HG03520 (cell line): ENCODE results near the gene CTNNA2.
"Not testable (repeated sequence)": the region's sequence is repeated elsewhere in the genome, so short reads cannot be mapped to it uniquely, and the experiment has no call there.

ENCODE experiments used
- ATAC-seq: cut with Tn5 transposase; IDR thresholded peaks from one replicate; pipeline ENCODE4 v1.9.1; 2021; ENCODE audit warnings: mild to moderate bottlenecking, moderate library complexity; ENCODE audit not compliant: unreplicated experiment

The CTNNA2 gene

GRCh38 chr2:80126596-80127189 lies 613.8 kb downstream of the CTNNA2 start:
- ATAC-seq, result no peak

DNA sequence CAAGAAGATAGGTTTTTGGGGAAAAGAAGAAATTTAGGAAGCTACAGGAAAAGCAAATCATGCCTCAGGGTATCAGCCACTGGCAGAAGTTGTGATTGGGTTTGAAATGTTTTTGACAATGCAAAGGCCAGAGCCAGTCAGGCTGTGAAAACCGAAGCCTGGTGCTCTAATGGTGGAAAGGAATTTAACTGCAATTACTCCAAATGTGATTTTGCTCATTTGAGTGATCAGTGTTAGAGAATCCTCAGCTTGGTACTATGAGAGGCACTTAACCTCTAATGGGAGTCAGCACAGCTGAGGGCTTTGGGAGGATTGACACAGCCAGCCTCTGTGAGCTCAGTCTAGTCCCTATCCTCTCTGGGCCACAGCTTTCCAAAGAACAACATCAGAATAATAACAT lies 615.2 kb downstream of the CTNNA2 start:
- no peak for ATAC-seq

DNA sequence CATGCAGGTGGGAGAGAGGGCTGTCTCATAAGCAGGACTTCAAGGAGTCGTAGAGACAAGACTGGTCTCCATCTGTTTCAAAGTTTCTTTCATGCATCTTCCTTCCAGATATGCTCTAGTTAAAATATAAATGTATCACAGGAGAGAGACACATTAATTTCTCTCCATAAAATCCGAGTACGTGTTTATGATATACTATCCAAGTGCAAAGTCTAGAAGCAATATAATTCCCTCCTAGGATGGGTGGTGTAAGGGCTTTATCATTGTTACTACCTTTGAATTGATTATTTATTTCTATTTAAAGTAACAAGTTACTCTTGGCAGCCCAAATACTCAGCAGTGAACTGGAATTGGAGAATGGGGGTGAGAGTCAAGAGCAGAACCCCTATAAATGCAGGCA lies 619.4 kb downstream of the CTNNA2 start:
- ATAC-seq, result no peak

GRCh38 chr2:80135001-80135400 lies 622.1 kb downstream of the CTNNA2 start:
- ATAC-seq, result no peak

- ATAC-seq, result no peak
These were observed 623.5 kb downstream of the CTNNA2 start for GRCh38 chr2:80136338-80136737.

GRCh38 chr2:80139001-80139400 lies 626.1 kb downstream of the CTNNA2 start:
- no peak for ATAC-seq

- ATAC-seq, result no peak
These were observed 628.3 kb downstream of the CTNNA2 start for GRCh38 chr2:80141007-80141726.

- ATAC-seq, result no peak
These were observed 632.6 kb downstream of the CTNNA2 start for GRCh38 chr2:80145499-80145898.

DNA sequence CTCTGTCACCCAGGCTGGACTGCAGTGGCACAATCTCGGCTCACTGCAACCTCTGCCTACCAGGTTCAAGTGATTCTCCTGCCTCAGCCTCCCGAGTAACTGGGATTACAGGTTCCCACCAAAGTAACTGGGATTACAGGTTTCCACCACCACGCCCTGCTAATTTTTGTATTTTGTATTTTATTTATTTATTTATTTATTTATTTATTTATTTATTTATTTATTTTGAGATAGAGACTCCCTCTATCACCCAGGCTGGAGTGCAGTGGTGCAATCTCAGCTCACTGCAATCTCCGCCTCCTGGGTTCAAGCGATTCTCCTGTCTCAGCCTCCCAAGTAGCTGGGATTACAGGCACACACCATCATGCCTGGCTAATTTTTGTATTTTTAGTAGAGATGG lies 633.9 kb downstream of the CTNNA2 start:
- not testable (repeated sequence) for ATAC-seq

GRCh38 chr2:80147690-80148089 lies 634.8 kb downstream of the CTNNA2 start:
- no peak for ATAC-seq

GRCh38 chr2:80148906-80149305 lies 636.1 kb downstream of the CTNNA2 start:
- ATAC-seq, result no peak

DNA sequence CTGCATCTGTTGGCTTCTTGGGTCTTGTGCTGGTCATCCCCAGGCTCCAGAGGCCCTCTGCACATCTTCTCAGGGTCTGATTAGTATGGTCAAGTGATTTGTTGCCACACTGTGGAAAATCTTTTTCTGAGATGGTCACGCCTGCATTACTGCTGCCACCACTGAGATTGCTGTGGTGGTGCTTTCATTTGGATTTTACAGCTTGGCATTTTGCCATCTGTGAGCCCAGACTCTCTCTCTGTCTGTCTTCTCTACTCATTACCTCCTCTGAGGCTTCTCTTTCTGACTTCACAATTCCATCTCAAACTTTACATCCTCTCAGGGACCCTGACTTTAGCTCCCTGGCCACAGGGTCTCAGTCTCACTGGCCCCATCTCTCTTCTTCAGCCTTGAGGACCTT lies 637.1 kb downstream of the CTNNA2 start:
- ATAC-seq, result no peak

DNA sequence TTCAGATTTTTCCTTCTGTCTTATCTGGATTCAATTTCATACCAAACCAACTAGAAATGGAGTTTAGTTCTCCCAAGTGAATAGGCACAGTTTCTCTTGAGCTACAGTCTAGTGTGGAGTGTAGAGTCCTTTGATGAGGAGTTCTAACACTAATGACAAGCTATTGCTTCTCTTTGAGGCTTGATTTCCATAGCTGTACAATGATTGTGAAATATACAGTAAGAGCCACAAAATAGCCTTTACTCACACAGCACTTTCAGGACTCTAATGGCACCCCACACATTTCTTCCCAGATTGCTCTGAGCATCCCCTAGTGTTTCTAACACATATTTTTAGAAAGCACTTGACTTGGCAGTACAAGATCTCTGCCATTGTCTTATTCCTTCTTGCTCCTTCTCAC lies 638.4 kb downstream of the CTNNA2 start:
- ATAC-seq, result no peak

DNA sequence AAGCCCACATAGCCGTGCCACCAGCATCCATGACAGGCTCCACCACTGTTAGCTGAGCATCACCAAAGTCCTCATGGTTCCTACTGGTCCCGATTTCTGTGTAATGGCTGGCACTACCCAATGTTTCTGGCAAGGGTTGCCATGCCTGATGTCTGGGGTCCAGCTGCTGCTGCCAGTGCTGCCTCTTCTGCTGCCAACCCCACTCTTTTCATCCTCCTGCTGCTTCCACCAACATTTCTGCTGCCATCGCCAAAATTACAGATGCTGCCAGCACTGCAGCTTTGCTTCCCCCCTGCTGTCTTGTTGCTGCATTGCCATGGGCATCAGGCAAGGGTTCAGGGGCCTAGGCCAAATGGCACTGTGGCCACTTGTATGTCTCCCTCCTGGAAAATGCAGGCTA lies 638.8 kb downstream of the CTNNA2 start:
- no peak for ATAC-seq

DNA sequence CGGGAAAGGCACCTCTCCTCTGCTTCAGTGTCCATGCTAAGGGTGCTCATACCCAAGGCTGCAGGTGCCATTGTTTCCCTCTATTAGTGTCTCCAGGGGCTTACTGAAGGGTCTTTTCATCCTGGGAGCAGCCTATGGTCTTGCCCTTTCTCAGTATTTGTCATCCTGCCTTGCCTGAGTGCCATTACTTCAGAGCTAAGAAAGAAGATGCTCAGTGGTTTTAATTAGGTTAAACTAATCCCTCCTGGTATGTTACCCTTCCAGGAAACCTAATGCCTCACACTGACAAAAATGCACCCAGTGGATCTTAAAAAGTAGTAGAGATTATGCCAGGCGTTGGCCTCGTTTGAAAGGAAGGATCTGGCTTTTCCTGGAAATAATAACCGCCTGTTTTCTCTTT lies 640.3 kb downstream of the CTNNA2 start:
- ATAC-seq, result no peak

DNA sequence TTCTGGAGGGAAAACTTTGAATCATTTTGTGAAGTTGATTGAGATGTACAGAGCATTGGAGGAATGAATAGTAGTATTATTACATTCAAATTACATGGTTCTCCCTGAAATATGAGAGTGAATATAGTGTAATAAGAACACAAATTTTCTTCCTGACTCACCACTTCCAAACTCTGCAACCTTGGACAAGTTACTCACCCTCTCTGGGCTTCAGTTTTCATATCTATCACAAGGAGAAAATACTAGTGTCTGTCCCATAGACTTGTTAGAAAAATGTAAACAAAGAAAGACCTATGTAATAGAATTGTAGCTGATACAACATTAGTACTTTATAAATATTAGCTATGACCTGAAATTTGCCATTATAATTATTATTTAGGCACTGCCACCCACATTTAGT lies 640.9 kb downstream of the CTNNA2 start:
- no peak for ATAC-seq

DNA sequence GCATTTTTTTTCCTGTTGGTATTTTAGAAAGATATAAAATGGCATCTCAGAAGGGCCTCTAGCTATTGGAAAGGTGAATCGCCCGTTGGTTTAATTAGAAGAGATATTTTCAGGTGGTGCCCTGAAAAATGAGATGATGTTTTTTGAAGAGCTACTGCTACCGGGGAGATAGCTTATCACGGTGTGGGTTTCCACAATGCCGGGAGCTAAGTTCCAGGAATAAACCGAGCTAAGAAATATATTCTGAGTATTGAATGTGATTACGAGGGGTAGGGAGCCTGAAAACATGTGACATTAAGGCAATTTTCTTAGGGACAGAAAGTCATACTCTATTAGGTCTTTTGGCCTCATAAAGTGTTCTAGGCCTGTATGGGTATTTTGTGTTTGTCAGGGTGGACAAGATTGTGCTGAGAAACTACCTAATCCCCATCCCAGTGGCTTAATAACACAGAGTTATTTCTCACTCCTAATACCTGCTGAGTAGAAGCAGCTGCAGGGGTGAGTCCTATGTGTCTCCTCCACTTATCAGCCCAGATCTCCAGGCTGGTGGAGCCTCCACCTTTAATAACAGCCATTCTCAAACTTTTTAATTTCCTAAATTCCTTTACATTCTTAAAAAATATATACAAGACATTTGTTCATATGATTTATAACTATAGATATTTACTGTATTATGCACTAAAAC lies 641.5 kb downstream of the CTNNA2 start:
- no peak for ATAC-seq

- no peak for ATAC-seq
These were observed 651.5 kb downstream of the CTNNA2 start for GRCh38 chr2:80164375-80164774.

DNA sequence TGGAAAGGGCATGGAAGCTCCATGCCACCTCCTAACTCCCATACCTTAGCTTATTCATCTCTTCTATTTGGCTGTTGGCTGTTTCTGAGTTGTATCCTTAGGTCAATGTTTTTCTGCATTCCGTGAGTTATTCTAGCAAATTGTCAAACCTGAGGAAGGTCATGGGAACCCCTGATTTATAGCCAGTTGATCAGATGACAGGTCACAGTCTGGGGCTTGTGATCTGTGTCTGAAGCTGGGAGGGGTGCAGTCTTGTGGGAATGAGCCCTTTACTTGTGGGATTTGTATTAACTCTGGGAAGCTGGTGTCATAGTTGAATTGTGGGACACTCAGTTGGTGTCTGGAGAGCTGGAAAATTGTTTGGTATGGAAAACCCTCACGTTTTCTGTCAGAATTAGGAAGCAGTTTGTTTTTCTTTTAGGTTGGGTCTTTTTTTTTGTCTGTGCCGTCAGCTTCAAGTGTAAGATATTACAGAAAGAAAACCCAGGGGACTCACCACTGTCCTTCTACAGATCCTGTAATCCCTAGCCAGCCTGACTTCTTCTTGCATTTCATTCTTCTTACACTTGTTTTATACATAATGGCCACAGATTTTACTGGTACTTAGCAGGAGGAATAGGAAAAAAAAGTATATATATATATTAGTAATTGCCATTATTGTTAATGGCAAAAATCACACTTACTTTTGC lies 653.8 kb downstream of the CTNNA2 start:
- no peak for ATAC-seq

GRCh38 chr2:80167284-80167808 lies 654.5 kb downstream of the CTNNA2 start:
- ATAC-seq, result no peak

GRCh38 chr2:80168037-80168436 lies 655.2 kb downstream of the CTNNA2 start:
- no peak for ATAC-seq
